HepG2 (cell line): ENCODE measurements around the gene ZBTB48. TPM values are rescaled to one million over a fixed set of nuclear protein-coding genes. Genes with fewer than 3 reads are reported as not detected.

Experiments
- AFF4 ChIP-seq: sonication (generic); formaldehyde crosslinking; IDR thresholded peaks from 2 replicates; pipeline ENCODE4 v1.4.0; 2020; ENCODE audit warnings: missing genetic modification reagents
- ATRX ChIP-seq: sonication (generic); formaldehyde crosslinking; IDR thresholded peaks from 2 replicates; pipeline ENCODE4 v1.4.0; 2020; ENCODE audit warnings: missing genetic modification reagents, borderline replicate concordance
- FOSL2 ChIP-seq: sonication (generic); formaldehyde crosslinking; IDR thresholded peaks from 2 replicates; pipeline ENCODE4 v1.4.0; 2020; ENCODE audit warnings: missing genetic modification reagents
- FOXK1 ChIP-seq: sonication (generic); formaldehyde crosslinking; IDR thresholded peaks from 2 replicates; pipeline ENCODE4 v1.4.0; 2020; ENCODE audit warnings: low read depth, missing genetic modification reagents, borderline replicate concordance
- HMG20B ChIP-seq: conservative IDR thresholded peaks from 2 replicates; pipeline ENCODE4 v1.6.1; 2016; ENCODE audit warnings: missing genetic modification reagents, missing compliant biosample characterization
- HOXA7 ChIP-seq: sonication (generic); formaldehyde crosslinking; IDR thresholded peaks from 2 replicates; pipeline ENCODE4 v1.8.1; 2022; ENCODE audit warnings: mild to moderate bottlenecking, missing genetic modification reagents, moderate library complexity
- JARID2 ChIP-seq: sonication (generic); formaldehyde crosslinking; IDR thresholded peaks from 2 replicates; pipeline ENCODE4 v1.8.1; 2023; ENCODE audit warnings: missing genetic modification reagents, inconsistent platforms; ENCODE audit not compliant: insufficient replicate concordance
- MATR3 ChIP-seq: sonication (generic); formaldehyde crosslinking; IDR thresholded peaks from 2 replicates; pipeline ENCODE4 v1.4.0; 2020; ENCODE audit warnings: missing genetic modification reagents
- MXD1 ChIP-seq: sonication (generic); formaldehyde crosslinking; IDR thresholded peaks from 2 replicates; pipeline ENCODE4 v1.4.0; 2020; ENCODE audit warnings: mild to moderate bottlenecking, missing genetic modification reagents
- MXD3 ChIP-seq: IDR thresholded peaks from 2 replicates; pipeline ENCODE4 v1.6.1; 2016; ENCODE audit warnings: mild to moderate bottlenecking, missing biosample characterization, missing genetic modification reagents
- MXI1 ChIP-seq: IDR thresholded peaks from 3 replicates; pipeline ENCODE4 v1.6.1; 2012; ENCODE audit warnings: low read depth, low read length, inconsistent platforms, borderline replicate concordance
- NFIC ChIP-seq: IDR thresholded peaks from 2 replicates; pipeline ENCODE4 v1.6.1; 2012; ENCODE audit warnings: mild to moderate bottlenecking, low read length, inconsistent platforms
- NFYB ChIP-seq: sonication (generic); formaldehyde crosslinking; IDR thresholded peaks from 2 replicates; pipeline ENCODE4 v1.4.0; 2020; ENCODE audit warnings: missing genetic modification reagents
- TOPORS ChIP-seq: sonication (generic); formaldehyde crosslinking; IDR thresholded peaks from 2 replicates; pipeline ENCODE4 v1.8.0; 2023; ENCODE audit warnings: mild to moderate bottlenecking, missing genetic modification reagents
- ZFAT ChIP-seq: sonication (generic); formaldehyde crosslinking; conservative IDR thresholded peaks from 2 replicates; pipeline ENCODE4 v1.8.1; 2023; ENCODE audit warnings: missing genetic modification reagents, inconsistent platforms
- ZNF101 ChIP-seq: sonication (generic); formaldehyde crosslinking; IDR thresholded peaks from 2 replicates; pipeline ENCODE4 v1.4.0; 2020; ENCODE audit warnings: mild to moderate bottlenecking, low read depth, missing genetic modification reagents, borderline replicate concordance
- ZNF264 ChIP-seq: sonication (generic); formaldehyde crosslinking; IDR thresholded peaks from 2 replicates; pipeline ENCODE4 v1.4.0; 2020; ENCODE audit warnings: missing genetic modification reagents
- ZNF468 ChIP-seq: sonication (generic); formaldehyde crosslinking; IDR thresholded peaks from 2 replicates; pipeline ENCODE4 v1.8.0; 2022; ENCODE audit warnings: mild to moderate bottlenecking, moderate library complexity, missing genetic modification reagents
- ZNF598 ChIP-seq: sonication (generic); formaldehyde crosslinking; IDR thresholded peaks from 2 replicates; pipeline ENCODE4 v1.5.1; 2020; ENCODE audit warnings: mild to moderate bottlenecking, missing genetic modification reagents, borderline replicate concordance
- ZNF780A ChIP-seq: sonication (generic); formaldehyde crosslinking; IDR thresholded peaks from 2 replicates; pipeline ENCODE4 v1.8.0; 2022; ENCODE audit warnings: mild to moderate bottlenecking, missing genetic modification reagents, moderate library complexity
- polyA plus RNA-seq, 8 experiments: library from polyadenylated mRNA; depleted of rRNA in 3 of 8; stranded (reverse) in 7 of 8; unstranded in 1 of 8; fragments of >200 nt; fragmentation: Illumina TruSeq in 4 of 8; extraction: Trizol in 4 of 8; gene quantifications; 2 replicates each; pipeline versions ENCODE4 v1.2.1 to v1.2.3, GENCODE V29; 2011 to 2016; ENCODE audit warnings: low read depth in 4 of 8, missing spikeins in 1 of 8, mixed read lengths in 1 of 8; ENCODE audit not compliant: insufficient read depth in 1 of 8
- total RNA-seq, 5 experiments: library from RNA; depleted of rRNA; stranded (reverse); fragments of >200 nt; fragmentation: Illumina TruSeq; extraction: Trizol; gene quantifications; 2 replicates each; pipeline ENCODE4 v1.2.3, GENCODE V29; 2016; ENCODE audit warnings: low read depth in 1 of 5
- TF ChIP-seq, protein P1 (sequence below): sonication (generic); formaldehyde crosslinking; IDR thresholded peaks from 2 replicates; pipeline ENCODE4 v1.5.0; 2020; ENCODE audit warnings: missing genetic modification reagents
- TF ChIP-seq, protein P2 (sequence below): sonication (generic); formaldehyde crosslinking; IDR thresholded peaks from 2 replicates; pipeline ENCODE4 v1.5.0; 2020; ENCODE audit warnings: mild to moderate bottlenecking, missing genetic modification reagents

ZBTB48 gene
- total and polyA plus RNA-seq, 2 of the 13 experiments (the other 11 are each of a cell fraction or from before 2014, with no cell fraction given) = 13.0 to 17.1 TPM

DNA sequence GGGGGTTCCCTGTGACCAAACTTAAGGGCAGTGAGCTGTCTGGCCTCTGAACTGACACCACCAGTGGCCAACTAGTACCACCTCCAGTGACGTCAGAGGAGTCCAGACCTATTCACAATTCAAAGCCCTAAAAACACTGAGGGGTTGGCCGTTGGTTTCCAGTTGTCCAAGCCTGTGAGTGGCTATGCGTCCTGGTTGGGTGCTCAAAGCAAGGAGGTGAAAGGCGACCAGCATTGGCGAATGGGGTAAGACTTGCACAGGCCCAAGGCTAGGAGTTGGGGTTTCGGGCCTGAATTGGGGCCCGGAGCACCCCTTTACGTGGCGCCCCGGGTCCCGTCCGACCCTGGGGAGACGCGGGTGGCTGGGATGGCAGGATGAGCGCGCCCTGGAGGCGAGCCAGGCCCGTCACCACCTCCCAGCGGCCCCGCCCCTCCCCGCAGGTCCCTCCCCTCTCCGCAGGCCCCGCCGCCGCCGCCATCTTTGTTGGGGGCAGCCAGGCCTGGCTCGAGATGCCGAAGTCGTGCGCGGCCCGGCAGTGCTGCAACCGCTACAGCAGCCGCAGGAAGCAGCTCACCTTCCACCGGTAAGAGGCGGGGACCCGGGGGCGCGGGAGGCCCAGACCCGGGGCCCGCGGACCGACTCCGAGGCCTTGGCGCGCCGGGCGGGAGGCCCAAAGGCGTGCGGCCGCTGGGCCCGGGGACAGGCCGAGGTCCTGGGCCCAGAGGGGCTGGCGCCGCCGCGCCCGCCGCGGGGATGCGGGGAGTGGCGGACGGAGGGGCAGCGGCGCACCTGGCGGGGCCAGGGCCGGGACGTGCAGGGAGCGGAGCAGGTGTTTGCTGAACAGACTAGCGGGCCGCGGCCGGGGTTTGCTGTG lies 45.2 kb downstream of the ZBTB48 start, which contains the start of gene THAP3 (continued):
- no peak; the same call in 1 of the 2 replicates for TF ChIP-seq MXD3 (CRISPR knock-in tag)
- no peak; the same call in 1 of the 2 replicates for TF ChIP-seq NFYB
- no peak for TF ChIP-seq ATRX (CRISPR knock-in tag)
- no peak for TF ChIP-seq FOSL2 (CRISPR knock-in tag)
- no peak for TF ChIP-seq ZNF780A (CRISPR knock-in tag)
- no peak for TF ChIP-seq NFIC
- peak; percentile 74; the same call in 1 of the 2 replicates for TF ChIP-seq ZNF598
- TF ChIP-seq AFF4 (CRISPR knock-in tag) = no peak
- no peak for TF ChIP-seq ZFAT (CRISPR knock-in tag)
- no peak for TF ChIP-seq TOPORS (CRISPR knock-in tag)
- TF ChIP-seq FOXK1 = 0 out of 2 replicates have a peak, but pooled peaks have one; percentile 24
- no peak for TF ChIP-seq HMG20B (CRISPR knock-in tag)
- peak; percentile 40; the same call in 1 of the 2 replicates for TF ChIP-seq ZNF264
- no peak; the same call in none of the 2 replicates for TF ChIP-seq MXD1 (CRISPR knock-in tag)
- TF ChIP-seq, protein P1, sequence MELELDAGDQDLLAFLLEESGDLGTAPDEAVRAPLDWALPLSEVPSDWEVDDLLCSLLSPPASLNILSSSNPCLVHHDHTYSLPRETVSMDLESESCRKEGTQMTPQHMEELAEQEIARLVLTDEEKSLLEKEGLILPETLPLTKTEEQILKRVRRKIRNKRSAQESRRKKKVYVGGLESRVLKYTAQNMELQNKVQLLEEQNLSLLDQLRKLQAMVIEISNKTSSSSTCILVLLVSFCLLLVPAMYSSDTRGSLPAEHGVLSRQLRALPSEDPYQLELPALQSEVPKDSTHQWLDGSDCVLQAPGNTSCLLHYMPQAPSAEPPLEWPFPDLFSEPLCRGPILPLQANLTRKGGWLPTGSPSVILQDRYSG (CRISPR knock-in tag) = no peak
- no peak for TF ChIP-seq JARID2 (CRISPR knock-in tag)
- TF ChIP-seq MATR3 (CRISPR knock-in tag) = no peak
- peak; percentile 50; the same call in 2 of the 3 replicates for TF ChIP-seq MXI1
- no peak for TF ChIP-seq HOXA7 (CRISPR knock-in tag)
- TF ChIP-seq ZNF101 = no peak
- no peak for TF ChIP-seq ZNF468 (CRISPR knock-in tag)
- TF ChIP-seq, protein P2, sequence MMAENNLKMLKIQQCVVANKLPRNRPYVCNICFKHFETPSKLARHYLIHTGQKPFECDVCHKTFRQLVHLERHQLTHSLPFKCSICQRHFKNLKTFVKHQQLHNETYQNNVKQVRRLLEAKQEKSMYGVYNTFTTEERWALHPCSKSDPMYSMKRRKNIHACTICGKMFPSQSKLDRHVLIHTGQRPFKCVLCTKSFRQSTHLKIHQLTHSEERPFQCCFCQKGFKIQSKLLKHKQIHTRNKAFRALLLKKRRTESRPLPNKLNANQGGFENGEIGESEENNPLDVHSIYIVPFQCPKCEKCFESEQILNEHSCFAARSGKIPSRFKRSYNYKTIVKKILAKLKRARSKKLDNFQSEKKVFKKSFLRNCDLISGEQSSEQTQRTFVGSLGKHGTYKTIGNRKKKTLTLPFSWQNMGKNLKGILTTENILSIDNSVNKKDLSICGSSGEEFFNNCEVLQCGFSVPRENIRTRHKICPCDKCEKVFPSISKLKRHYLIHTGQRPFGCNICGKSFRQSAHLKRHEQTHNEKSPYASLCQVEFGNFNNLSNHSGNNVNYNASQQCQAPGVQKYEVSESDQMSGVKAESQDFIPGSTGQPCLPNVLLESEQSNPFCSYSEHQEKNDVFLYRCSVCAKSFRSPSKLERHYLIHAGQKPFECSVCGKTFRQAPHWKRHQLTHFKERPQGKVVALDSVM (CRISPR knock-in tag) = no peak
